GM19467 (cell line): ENCODE results near the gene ABR.

Source experiments
- ATAC-seq: cut with Tn5 transposase; IDR thresholded peaks from one replicate; pipeline ENCODE4 v1.9.1; 2021; ENCODE audit warnings: mild to moderate bottlenecking, moderate library complexity; ENCODE audit not compliant: unreplicated experiment

Gene ABR

DNA sequence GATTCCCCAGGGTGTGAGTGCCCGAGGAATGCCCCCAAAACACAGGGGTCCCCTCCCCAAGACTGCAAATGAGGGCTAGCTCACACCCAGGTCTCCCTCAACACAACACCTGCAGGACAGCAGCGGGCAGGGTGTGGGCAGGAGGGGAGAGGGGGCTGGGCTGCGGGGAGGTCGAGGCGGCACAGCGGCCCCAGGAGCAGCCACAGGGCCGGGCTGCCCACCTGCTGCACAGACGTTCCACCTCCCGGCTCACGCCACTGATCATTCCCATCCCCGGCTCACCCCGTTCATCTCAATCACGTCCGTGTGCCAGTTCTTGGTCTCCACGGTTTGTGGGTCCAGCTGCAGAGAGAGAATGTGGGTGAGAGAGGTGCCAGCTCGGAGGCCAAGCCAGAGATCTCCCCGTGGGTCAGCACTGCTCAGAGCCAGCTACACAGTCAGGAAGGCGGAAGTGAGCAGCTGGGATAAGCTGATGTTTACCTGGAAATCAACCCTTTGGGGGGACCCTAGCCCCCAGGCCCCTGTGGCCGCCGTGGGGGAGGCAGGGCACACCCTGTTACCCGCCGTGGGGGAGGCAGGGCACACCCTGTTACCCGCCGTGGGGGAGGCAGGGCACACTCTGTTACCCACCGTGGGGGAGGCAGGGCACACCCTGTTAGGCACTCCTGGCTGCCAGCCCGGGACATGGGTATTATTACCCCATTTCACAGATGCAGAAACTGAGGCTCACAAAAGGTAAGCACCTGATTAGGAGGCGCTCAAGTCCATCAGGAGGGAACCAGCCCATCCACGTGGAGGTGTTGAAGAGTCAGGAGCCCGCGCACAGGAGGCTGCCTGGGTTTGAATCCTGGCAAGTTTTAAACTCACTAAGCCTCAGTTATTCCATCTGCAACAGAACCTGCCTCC is 166.7 kb downstream of the ABR start:
- no peak for ATAC-seq

DNA sequence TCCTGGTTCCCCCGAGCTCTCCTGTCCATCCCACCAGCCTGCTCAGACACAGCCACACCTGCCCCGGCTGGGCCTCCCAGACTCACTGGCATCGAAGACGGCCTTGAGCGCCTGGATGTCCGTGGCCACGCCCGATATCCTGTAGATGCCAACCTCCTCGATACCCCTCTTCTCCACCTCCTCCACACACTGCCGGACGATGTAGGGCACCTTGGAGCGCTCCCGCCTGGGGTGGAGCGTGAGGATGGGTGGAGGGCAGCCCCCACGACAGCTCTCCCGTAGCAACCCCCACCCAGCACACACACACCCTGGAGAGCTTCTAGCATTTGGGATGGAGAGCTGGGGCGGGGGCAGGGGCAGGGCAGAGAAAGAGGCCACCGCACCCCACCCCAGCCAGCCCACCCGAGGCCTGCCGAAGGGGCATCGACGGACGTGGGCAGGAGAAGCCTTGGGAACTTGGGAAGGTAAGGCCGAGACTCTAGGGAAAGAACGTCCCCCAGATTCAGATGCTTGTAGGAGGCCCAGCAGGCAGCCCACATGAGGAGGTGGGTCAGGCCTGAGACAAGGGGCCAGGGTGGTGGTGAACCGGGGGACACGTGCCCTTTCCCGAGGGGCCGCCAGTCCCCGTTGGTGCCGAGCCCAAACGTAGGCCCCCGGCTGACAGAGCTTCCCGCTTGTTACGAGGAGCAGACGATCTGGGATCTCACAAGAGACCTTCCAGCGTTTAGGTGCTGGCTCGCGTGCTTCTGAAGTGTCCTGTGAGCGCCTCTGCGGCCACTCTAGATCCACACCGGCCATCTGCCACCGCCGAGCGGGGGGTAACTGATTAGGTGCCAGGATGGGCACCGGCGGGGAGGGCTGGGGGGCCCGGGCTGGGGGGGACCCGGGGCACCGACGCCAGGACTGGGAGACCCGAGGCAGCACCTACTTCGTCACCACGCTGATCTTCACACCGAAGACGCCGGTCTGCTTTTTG is 167.7 kb downstream of the ABR start:
- no peak for ATAC-seq

DNA sequence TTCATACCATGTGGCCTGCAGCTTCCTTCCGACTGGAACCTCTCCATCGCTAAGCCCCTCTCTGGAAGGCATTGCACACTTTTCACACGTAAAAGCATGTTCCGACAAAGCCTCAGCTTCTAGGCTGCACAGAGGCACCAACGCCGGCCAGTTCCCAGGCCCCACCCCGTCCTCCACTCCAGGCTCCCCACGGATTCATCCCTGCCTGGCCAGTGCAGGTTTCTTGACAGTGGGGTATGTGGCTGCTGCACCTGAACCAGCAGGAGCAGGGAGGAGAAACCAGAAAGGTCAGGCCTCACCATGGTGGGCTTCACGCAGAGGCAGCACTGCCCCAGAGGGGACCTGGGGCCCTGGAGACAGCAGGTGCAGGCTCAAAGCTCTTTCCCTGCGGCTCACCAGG is 168.6 kb downstream of the ABR start:
- no peak for ATAC-seq

DNA sequence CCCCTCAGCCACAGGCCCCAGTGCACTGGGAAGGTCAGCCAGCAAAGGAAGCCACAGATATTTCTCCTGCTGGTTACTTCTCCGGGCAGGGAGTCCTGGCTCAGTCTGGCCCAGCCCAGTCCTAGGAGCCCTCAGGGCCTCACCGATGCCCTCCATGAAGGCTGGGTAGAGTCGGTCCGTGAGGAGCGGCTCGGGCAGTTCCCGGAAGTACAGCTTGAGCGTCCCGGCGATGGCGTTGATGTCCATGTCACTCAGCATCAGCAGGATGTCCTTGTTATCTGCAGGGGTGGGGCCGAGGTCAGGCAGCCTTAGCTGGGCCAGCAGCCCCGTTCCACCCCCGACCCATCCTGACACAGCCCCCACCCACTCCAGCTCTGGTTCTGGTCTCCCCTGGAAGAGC is 169.2 kb downstream of the ABR start:
- no peak for ATAC-seq

DNA sequence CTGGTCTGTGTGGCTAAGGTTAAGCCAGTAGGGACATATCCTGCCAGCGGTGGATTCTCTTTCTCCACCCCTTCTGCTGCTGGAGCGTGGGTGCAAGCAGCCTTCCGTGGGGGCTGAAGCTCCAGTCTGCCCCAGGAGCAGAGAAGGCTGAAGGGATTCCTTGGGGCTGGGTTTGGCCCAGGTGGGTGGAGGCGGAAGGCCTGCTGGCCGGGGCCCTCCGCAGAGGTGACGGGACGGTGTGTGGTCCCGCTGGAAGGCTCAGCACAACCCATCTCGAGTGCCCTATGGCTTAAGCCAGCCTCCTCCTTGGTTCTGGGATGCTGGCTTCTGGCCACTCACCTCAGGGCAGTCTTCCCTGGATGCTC is 169.7 kb downstream of the ABR start:
- no peak for ATAC-seq

DNA sequence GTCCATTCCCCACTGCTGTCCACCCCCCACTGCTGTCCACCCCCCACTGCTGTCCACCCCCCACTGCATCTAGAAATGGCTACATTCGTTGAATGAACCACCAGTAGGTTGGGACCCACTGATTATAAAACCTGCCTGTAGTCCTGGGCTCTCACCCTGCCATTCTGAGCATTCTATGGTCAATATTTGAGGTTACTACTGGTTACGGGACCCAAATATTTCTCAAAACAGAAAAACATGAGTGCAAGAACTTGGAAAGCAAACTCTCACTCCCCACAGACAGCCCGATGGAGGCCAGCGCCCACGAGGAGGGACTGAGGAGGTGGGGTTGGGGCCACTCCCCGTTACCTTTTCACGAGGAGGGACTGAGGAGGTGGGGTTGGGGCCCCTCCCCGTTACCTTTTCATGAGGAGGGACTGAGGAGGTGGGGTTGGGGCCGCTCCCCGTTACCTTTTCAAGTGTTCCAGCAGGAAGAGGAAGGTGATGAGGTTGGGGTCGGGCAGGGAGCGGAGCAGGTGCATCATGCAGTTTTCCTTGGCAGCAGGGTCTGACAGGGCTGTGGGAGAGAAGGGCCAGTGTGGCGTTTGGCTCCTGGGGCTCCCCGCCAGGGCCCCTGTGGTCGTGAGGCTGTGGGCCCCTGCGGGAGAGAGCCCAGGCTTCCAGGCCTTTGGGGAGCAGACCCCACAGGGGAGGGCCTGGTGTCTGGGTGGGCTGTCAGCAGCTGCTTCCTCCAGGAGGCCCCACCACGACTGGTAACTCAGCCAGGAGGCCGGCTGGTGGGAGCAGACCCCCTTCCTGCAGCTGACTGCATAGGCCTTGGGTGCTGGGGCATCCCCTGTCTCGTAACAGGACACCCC is 170.3 kb downstream of the ABR start:
- no peak for ATAC-seq

DNA sequence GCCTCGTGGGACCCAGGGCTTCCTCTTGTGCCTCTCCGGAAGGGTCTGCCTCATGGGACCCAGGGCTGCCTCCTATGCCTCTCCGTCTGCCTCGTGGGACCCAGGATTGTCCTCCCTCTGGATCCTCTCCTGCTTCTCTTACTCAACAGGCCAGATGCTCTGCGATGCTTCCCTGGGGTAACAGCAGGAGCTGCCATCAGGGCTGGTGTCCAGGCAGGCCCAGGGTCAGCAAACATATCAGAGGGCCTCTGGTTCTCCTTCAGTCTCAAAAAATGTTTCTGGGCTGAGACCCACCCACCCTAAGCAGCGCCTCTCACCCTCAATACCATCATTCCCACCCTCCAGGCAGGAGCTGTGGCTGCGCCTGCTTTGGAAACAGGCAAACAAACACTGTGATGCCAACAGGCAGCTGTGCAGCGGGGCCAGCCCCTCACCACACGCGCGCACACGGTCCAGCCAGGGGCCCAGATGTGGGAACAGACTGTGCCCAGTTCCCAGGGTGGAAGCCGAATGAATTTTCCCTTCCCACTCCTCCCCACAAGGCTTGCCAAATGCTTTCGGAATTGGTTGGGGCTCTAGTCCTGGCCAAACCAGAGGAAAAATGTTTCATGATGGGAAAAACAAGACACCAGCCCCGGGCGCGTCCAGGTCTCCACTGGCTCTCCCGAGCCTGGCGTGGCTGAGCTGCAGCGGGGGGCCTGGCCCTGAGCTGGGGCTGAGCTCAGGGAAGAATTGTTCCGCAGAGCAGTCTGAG is 171.6 kb downstream of the ABR start:
- no peak for ATAC-seq

DNA sequence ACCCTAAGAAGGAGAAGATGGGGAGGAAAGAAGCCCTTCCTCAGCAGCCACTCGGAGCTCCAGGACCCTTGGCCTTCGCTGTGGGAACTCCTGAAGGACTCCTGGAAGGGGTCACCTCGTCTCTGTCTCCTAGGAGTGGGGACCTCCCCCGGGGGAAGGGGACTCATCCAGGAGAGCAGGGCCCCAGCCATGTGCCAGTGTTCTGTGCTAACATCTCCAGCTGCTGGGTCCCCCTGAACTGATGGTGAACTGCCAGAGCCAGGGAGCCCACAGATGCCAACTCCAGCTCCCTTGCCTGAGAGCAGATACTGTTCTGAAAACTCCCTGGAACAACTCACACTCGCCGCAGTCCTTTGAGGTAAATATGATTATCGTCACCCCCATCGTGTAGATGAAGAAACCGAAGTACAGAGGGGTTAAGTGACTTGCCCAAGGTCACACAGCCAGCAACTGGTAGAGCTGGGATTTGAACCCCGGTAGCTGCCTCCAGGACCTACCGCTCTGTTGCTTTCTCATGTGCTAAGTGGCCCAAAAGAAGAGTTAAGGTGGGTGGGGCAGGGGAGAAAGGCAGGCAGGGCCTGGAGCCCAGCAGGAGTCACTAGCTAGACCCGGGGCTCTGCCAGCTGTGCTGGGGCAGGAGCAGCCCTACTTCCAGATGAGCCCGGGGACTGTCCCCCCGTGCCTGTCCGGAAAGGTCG is 172.3 kb downstream of the ABR start:
- ATAC-seq = no peak

DNA sequence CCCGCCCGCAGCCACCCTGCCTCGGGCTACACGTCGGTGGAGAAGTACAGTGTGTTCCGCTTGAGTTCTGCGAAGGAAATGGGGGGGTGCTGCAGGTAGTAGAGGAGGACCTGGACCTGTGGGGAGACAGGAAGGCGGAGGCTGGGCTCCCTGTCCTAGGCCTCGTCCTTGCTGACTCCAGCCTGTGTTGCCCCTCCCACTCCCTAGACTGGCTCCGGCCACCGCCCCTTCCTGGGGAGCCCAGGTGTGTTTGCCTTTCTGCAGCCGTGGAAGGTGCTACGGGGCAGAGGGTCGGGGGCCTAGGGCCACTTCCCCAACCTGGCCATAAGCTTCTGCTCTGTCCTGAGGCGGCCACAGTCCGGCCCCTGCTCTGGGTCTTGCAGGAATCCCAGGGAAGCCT is 173.7 kb downstream of the ABR start:
- ATAC-seq = no peak

DNA sequence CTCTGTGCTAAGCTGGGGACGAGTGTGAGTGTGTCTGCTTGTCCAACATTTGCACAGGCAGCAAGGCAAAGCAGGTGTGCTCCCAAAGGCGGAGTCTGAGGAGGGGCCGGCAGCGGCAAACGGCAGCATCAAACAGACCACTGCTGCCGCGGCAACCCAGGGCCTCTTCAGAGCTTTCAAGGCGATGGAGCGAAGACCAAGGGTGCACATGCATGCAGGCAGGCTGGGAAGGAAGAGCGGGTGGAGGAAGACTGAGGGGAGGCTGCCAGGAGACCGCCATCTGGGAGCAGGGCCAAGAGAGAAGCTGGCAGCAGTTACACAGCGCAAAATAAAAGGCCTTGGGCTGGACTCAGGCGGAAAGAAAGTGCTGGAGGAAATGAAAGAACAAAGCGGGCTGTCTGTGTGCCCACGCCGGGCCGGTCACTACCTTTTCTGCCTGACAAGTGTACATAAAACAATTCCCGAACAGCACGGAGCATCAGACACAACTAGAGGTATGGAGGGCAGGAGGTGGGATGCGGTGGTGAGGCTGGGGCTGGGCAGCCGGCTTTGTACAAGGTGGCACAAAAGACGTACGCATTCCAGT is 174.3 kb downstream of the ABR start:
- no peak for ATAC-seq

DNA sequence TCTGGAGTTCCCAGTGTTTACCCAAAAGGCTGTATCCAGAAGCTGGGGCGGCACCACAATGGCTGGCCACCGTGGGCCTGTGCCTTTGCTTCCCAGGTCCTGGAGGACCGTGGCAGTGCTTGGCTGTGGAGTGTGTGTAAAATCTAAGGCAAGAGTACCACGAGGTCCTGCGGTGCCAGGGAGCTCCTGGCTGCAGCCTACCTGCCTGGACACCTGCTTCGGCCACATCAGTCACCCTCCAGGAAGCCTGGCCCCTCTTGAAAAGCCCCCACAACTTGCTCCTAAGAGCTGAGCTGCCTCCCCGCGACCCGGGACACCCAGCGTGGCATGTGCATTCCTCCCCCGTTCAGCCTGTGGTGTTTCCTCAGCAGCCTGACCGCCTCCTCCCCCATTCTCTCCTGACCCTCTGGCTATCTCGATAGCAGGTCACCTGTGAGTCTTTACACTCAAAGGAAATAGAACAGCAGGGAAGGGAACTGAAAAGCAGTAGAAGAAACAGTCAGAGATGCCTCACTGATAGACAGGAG is 174.9 kb downstream of the ABR start:
- no peak for ATAC-seq

DNA sequence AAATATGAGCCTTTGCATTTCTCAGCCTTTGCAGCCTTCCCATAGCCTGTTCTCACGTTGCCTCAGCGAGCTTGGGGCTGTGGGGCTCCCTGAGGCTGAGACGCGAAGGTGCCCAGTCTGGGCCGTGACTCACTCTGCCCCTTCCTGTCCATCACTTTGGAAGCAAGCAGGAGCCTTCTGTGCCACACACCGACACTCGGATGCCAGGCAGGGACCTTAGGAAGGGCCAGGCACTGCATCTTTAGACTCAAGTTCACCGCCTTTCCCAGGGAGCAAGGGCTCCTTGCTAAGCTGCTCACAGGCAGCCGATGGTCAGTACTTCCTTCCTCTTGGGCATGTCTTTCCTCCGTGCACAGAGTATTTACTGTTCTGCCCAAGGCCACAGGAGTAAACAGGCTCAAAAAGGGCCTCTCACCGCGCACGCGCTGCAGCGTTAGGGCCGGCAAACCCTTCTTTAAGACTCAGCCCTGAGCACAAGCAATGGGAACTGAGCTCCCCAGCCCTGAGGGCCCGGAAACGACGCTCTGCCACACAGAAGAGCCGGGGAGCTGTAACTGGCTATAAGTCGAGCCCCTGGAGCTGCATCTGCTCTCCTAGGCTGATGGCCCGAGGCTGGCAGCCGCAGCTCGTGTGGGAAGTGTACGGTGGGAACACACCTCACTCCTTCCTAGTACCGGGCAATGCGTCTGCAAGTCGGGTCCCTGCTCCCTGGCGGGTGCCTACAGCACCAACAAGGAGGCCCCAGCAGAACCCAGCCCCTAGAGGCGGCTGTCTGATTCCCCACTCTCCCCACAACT is 175.6 kb downstream of the ABR start:
- no peak for ATAC-seq

DNA sequence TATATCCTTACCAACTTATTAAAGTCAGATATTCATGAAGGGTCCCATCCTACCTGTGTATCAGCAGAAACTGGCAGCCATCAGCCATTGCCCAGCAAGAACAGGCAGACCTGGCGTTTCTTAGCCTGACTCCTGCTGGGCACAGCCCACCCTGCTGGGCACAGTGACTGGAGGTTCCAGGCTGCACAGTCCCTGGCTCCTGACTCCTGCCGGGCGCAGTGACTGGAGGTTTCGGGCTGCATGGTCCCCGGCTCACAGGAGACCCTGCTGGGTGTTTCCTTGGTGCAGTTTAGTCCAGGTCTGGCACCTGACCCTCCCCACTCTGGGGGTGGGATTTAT is 176.2 kb downstream of the ABR start:
- ATAC-seq = no peak

DNA sequence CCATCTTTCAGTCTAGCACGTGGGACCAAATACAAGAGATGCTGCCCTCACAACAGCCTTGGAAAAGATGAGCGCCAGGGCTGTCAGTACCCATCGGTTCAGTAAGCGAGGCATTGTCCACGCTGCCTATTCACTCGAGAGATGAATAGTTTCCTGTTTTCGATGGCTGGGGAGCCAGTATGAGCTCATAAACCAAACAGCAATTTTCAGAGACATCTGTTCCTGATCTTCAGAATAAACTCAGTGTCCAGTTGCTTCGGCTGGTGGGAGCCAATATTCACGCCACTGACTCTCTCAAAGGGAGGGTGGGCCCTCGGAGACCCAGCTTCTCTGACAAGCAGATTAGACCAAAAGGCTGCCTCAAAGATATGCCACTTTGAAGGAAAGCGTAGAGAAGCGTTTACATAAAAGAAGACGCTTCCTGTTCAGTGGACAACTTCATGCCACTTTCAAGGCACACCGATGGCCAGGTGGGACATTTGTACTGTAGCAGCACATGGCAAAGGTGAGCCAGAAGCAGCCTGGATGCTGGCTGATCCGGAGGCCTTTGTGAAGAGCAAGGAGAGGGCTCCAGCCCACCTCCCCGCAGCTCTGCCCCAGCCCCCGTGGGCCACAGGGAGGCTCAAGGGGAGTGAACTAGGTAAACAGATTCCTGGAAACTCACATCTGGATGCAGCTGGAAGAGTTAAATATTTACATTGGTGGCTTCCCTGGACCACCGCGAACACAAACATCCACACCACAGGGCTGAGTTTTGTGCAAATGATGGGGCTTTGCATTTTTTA is 176.8 kb downstream of the ABR start:
- ATAC-seq = no peak

DNA sequence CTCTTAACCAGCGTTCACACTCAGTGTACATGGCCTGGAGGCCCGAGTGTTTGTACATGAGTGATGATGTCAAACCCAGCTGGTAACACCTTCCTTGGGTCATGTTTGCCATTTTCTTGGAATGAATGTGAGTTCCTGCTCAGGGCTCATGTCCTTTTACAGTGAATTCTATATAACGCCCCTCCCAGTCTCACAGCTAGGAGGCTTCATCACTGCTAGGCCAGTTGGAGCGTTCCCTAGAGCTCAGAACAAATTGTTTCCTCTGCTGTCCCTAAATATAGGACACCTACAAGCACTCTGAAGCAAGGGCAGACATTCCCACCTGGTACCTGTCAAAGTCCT is 177.4 kb downstream of the ABR start:
- no peak for ATAC-seq

DNA sequence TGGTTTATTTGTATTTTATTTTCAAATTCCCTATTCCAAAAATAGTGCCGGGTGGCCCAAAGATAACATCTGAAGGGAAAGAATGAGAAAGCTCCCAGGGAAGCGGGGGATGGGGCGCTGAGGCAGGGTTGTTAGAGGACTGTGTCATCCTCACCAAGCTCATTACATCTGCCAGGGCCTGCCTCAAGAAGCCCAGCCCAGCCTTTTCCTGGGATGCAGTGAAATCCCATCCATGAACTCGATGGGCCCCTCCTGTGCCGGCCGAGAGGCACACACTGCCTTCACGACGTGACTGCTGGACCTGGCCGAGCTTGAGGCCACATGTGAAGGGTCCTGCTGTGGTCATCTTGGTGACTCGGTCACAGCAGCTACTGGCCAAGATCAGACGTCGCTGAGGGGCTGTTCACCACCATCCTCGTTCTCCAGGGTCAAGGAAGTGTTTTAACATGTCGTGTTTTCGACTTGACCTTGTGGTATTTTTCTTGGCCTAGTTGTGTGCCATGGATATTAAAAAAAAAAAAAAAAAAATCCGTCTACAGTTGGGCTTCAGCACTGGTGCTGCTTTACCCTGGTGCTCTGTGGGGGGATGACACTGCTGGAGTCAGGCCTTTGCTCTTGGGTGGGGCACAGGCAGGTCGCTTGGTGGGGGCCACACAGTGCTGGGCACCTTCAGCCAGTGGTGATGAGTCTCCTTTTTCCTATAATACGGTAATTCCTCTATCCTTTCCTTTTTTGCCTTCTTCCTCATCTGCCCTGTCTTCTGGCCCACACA is 178.0 kb downstream of the ABR start:
- ATAC-seq = no peak
